ENCODE measurements around the gene TCF23.
"Not testable (repeated sequence)": the region's sequence is repeated elsewhere in the genome, so short reads cannot be mapped to it uniquely, and the experiment has no call there.

The TCF23 gene

DNA sequence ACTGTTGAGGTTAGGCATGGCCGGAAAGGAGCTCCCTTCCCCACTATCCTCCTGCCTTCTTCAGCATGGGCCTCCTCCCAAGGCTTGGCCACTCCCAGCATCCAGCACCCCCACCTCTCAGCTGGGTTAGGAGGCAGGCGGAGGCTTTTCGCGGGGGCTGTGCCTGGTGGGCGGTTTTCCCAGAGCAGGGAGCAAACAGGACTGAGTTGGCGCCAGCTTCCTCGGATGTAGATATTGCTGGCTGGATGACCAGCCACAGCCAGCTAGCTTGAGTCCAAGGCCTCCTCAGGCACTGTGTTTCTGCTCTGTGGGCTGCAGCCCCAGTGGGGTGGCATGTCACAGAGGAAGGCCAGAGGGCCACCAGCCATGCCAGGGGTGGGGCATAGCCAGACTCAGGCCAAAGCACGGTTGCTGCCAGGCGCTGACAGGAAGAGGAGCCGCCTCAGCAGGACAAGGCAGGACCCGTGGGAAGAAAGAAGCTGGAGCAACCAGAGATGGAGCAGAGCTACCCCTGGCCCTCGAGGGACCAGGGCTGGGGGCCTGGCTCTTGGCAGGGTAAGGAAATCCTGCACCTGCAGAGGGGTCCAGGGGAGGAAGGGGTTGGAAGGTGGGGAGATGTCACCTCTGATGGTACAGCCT is at the start of gene TCF23:
TSS of gene TCF23 (plus strand) at position 204 of the 639 bp plus-strand sequence. CDS start at position 334, 130 bp downstream.
- DNase-seq, result no peak

DNA sequence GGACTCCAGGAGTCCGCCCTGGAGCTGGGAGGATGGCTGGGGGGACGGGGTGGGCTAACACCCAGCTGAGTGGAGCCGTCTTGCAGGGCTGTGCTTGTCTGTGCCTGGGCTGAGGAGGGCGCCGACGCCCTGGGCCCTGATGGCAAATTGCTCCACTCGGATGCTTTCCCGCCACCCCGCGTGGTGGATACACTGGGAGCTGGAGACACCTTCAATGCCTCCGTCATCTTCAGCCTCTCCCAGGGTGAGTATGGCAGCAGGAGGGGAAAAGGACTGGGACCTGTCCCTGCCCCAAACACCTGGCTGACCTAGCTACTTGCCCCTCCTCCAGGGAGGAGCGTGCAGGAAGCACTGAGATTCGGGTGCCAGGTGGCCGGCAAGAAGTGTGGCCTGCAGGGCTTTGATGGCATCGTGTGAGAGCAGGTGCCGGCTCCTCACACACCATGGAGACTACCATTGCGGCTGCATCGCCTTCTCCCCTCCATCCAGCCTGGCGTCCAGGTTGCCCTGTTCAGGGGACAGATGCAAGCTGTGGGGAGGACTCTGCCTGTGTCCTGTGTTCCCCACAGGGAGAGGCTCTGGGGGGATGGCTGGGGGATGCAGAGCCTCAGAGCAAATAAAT is 49.4 kb upstream of the TCF23 start:
- no peak for DNase-seq

DNA sequence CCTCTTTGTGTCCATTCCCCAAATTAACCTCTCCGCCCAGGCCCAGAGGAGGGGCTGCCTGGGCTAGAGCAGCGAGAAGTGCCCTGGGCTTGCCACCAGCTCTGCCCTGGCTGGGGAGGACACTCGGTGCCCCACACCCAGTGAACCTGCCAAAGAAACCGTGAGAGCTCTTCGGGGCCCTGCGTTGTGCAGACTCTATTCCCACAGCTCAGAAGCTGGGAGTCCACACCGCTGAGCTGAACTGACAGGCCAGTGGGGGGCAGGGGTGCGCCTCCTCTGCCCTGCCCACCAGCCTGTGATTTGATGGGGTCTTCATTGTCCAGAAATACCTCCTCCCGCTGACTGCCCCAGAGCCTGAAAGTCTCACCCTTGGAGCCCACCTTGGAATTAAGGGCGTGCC is 48.8 kb upstream of the TCF23 start:
- no peak for DNase-seq

DNA sequence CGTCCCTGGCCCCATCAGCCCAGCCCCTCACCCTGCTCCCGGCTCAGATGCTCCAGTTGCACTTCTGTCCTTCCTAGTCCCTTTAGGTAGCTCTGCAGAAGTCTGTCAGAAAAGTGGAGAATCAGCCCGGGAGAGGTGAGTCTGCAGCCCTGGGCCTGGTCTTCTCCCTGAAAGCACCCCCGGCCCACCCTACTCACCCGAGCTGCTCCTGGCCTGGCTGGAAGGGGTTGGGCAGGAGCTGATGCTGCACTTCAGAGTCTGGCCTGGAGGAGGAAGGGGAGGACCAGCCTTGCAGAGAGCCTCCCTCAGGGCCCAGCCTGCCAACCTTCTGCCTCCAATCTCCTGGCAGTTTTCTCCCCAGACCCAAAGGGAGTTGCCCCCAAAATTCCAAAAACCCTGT is 46.5 kb upstream of the TCF23 start:
- DNase-seq, result no peak

DNA sequence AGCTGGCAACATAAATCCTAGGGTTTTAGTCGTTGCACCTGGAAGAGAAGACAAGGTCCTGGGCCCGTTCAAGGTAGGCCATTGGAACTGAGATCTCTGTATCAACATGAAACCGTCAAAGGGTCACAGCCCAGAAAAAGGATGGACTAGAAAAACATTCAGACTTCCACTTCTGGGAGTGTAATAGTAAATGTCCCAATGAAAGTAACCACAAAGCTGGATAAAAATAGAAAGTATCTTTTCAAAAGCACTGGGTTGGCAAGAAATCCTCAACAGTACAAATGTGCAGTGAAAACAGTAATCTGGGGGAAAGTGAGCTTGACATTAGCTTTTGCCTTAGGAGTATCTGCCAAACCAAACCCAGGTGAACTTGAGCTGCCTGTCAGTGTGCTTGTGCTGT is 42.8 kb upstream of the TCF23 start:
- DNase-seq, result no peak

DNA sequence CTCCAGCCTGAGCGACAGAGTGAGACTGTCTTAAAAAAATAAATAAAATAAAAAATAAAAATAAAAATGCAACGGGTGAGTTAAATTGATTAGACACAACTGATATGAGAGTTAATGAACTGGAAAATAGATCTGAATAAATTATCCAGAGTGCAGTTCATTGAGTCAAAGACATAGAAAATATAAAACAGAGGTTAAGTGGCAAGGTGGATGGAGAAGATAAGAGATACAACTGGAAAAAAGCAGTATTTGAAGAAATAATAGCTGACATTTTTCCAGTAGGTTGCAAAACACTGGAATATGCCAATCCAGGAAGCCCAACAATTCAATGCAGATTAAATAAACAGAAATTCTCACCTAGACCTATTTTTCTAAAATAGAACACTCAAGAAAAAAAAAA is 40.6 kb upstream of the TCF23 start:
- DNase-seq, result no peak

DNA sequence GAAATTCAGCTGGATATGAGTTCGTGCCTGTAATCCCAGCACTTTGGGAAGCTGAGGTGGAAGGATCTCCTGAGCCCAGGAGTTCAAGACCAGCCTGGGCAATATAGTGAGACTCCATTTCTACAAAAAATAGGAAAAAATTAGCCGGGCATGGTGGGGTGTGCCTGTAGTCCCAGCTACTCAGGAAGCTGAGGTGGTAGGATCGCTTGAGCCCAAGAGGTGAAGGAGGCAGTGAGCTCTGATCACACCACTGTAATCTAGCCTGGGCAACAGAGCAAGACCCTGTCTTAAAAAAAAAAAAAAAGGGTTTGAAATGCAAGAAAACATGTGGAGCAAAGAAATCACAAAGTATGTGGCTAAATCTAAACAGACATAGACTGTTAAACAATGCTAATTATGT is 39.7 kb upstream of the TCF23 start:
- DNase-seq, result no peak

DNA sequence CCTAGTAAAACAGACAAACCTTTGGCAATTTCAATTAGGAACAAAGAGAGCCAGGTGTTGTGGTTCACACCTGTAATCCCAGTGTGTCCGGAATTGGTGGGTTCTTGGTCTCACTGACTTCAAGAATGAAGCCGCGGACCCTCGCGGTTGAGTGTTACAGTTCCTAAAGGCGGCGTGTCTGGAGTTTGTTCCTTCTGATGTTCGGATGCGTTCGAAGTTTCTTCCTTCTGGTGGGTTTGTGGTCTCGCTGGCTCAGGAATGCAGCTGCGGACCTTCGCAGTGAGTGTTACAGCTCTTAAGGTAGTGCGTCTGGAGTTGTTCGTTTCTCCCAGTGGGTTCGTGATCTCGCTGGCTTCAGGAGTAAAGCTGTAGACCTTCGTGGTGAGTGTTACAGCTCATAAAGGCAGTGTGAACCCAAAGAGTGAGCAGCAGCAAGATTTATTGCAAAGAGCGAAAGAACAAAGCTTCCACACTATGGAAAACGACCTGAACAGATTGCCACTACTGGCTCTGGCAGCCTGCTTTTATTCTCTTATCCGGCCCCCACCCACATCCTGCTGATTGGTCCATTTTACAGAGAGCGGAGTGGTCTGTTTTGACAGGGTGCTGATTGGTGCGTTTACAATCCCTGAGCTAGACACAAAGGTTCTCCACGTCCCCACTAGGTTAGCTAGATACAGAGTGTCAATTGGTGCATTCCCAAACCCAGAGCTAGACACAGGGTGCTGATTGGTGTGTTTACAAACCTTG is 38.0 kb upstream of the TCF23 start:
- DNase-seq, result not testable (repeated sequence)

DNA sequence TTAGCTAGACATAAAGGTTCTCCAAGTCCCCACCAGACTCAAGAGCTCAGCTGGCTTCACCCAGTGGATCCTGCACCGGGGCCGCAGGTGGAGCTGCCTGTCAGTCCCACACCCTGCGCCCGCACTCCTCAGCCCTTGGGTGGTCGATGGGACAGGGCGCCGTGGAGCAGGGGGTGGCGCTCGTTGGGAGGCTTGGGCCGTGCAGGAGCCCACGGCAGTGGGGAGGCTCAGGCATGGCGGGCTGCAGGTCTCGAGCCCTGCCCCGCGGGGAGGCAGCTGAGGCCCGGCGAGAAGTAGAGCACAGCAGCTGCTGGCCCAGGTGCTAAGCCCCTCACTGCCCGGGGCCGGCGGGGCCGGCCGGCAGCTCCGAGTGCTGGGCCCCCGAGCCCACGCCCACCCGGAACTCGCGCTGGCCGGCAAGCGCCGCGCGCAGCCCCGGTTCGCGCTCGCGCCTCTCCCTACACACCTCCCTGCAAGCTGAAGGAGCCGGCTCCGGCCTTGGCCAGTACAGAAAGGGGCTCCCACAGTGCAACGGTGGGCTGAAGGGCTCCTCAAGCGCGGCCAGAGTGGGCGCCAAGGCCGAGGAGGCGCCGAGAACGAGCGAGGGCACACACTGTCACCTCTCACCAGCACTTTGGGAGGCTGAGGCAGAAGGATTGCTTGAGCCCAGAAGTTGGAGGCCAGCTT is 37.3 kb upstream of the TCF23 start:
- DNase-seq, result not testable (repeated sequence)

DNA sequence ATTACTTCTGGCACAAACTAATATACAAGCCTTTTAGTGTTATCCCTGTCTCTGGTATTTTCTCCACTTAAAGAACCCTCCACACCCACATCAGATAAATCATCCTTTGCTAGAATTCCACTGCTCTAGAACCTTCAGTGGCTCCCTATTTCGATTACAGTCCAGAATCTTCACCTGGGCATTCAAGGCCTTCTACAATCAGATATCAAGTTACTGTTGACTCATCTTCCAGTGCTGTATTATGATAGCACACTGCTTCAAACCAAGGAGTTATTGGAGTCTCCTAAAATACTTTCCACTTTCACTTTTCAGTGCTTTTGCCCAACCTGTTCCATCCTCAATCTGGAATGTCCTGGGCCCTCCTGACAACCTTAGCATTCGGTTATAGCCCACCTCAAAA is 33.3 kb upstream of the TCF23 start:
- DNase-seq, result no peak

DNA sequence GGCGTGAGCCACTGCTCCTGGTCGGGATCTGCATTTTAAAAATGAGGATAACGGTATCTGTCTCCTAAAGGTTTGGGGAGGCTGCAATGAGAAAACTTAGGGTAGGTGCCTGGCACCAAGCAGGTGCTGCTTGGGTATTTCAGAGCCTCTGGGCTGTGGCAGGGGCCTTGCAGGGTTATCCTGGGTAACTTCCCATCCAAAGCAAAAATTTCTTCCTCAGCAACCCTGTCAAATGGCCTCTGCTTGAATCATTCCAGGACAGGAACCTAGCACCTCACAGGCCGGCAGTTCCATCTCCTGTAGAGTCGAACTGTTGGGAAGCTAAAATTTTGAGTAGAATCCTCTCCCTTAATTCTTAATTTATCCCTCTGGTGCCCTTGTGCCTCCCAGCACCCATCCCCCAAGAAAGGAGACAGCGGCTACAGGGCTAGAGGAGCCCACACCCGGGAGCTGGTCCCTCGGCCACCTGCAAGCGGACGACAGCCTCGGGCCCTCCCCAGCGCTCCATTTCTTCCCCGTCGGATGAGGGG is 30.7 kb upstream of the TCF23 start:
- DNase-seq, result no peak

DNA sequence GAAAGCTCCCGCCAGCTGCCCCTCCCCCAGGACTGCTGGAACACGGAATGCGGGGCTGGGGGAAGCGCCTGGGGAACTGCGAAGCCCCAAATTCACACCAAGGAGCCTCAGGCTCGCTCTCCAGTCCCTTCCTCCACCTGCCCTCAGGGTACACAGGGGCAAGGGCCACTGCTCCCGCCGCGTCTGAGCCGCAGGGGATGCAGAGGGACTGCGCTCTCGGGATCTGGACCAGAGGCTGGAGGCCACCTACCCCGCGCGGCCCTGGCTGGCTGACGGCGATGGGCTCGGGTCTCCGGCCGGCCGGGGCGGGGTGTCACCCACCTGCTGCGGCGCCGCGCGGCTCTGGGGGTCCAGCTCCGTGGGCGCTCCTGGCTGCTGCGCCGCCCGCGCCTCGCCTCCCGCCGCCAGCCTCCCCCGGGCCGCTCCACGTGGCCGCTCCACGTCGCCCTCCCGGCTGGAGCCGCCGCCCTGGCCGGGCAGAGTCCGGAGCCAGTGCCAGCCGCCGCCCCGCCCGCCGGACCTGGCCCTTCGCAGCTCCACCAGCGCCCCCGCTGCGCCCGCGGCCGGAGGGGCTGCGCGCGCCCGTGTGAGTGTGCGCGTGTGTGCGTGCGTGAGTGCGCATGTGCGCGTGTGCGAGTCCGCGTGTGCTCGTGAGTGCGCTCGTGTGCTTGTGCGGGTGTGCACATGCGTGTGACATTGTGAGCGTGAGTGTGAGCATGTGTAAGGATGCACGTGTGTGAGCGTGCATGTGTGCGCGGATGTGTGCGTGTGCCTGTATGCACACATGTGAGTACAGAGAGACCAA is 30.1 kb upstream of the TCF23 start, which contains the start of gene CGREF1:
TSS of gene CGREF1 (minus strand) at position 604 of the 805 bp plus-strand sequence. CDS start 14,762 bp downstream, outside the sequence.
- DNase-seq, result no peak

DNA sequence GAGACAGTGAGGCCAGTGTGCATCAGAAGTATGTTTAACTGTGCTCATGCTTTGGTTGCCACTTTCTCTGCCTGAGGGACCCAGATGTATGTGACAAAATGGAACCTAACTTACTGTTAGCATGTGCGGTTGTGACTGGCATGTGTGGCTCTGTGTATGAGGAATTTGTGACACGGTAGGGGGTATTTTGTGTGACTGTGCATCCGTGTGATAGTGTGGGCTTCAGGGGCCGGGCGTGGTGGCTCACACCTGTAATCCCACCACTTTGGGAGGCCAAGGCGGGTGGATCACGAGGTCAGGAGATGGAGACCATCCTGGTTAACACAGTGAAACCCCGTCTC is 29.5 kb upstream of the TCF23 start:
- DNase-seq, result not testable (repeated sequence)

DNA sequence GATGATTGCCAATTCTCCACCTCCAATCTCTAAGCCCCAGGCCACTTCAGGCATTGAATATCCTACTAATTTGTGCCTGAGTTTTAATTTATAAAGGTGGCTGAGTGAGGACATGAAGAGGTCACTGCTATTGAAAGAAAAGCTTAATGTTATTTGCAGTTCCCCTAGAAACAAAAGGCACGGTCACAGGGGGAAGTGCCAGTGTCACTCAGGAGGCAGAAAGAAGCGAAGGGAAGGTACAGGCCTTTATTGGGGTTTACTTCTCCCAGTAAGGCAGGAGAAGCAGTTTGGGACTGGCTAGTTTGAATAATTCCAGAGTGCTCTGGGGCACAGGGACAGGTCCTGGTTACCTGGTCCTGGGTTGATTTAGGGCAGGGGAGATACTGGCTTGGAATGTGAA is 26.9 kb upstream of the TCF23 start:
- DNase-seq, result no peak

DNA sequence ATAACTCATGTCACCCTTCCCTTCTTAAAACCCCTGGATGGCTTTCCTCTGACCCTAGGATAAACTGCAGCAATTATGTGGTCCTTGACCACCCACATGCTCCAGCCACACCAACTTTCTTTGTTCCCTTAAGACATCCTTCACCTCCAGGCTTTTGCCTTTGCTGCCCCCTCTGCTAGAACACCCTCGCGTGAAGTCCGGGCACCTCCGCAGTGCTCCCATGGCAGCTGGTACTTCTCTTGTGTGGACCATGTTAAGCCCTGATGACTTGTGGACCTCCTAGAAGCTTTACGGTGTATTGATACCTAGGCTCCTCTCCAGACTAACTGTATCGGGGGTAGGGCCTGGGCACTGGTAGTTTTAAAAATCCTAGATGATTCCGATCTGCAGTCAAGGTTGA is 26.0 kb upstream of the TCF23 start:
- DNase-seq, result no peak

DNA sequence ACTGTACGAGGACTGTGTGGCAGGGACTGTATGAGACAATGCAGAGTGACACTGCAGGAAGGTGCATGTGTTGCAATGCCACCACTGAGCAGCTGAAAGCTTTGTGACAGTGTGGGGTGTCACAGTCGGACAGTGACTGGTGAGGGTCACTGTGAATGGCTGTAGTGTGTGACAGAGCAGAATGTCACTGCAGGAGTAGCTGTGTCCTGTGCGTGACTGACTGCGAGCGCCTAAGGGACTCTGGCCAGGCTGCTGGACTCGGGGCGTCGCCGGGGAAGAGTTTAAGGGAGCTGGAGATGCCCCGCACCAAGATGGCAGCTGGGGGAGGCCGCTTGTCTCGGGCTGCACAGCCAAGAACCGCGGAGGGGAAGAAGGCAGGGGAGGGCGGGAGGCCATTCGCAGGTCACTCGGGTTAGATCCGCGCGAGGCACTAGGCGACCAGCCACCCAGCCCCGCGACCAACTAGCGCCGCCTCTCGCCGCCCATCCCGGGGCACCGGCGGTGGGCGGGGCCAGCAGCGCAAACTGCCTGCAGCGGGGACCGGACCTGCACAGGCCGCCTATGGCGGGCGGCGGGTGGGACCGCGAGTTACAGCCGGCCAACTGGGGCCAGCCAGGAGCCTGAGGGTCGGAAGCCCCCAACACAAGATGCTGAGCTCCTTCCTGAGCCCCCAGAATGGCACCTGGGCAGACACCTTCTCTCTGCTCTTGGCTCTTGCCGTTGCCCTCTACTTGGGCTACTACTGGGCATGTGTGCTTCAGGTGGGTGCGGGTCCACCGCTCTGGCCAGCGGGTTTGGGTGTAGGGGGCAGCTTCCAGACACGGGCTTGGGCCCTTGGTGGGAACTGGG is 25.3 kb upstream of the TCF23 start, which contains the start of gene ABHD1:
TSS of gene ABHD1 (plus strand) at position 514 of the 849 bp plus-strand sequence. CDS start at position 648, 134 bp downstream.
- DNase-seq, result peak; percentile 72

DNA sequence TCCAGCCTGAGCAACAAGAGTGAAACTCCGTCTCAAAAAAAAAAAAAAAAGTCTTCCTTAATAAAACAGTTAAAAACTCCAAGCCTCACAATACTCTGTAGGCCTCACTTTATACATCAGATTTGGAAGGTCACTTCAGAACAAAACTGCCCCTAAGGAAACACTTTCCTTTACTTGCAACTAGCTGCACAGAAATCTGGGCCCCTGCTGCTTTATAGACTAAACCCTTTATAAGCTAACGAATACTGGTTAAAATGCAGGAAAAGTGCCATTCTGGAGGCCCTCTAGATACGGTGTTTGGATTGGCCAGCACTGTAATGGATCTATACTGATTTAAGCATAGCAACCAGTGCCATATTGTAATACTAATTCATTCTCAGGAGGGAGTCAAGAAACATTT is 23.7 kb upstream of the TCF23 start:
- DNase-seq, result no peak

DNA sequence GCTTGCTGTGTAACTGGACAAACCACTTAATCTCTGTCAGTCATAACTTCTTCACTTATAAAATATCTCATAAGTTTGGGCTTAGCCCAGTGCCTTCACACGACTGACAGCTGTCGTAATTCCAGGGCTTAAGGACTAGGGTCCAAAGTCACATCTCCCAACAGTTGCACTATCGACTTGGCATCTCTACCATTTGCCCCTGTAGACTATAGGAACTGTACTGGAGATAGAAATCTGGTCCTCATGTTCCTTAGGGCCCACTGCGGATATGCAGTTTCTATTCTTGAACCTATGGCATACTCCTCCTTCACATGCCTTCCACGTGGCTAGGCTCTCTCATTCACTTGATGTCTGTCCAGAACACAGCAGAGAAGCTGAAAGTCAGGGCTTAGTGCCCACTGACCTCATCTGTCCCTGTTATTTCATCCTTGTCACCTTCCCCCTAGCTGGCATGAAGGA is 22.5 kb upstream of the TCF23 start:
- DNase-seq, result no peak

DNA sequence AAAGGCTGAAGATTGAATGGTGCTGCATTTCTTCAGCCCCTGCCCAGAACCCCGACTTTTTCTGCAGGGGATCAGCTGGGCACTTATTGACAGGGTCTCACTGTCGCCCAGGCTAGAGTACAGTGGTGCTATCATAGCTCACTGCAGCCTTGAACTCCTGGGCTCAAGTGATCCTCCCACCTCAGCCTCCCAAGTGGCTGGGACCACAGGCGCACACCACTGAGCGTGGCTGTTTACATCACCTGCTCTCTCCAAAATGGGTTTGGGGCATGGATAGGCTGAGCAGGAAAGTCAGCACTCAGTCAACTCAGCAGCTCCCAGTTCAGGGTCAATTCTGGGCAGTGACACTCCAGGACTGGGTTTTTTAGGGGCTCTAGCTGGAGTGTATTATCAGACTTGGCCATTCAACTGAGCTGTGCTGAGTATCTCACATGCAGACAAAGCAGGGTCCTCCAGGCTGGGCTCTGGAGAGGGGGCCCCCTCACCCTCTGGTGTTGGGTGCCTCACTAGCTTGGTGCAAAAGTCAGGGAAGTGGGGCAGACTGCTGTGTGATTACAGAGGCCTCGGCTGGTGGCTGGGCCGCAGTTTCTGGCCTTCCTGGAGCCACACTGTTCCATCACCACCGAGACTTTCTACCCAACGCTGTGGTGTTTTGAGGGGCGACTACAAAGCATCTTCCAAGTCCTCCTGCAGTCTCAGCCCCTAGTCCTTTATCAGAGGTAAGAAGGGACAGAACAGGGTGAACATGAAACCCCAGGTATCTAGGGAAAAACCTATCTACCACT is 20.7 kb upstream of the TCF23 start:
- DNase-seq, result no peak

All from midbrain (tissue), 1 donor.